GM18951 (cell line): ENCODE measurements around the gene SCN2A.
"Not testable (repeated sequence)": the region's sequence is repeated elsewhere in the genome, so short reads cannot be mapped to it uniquely, and the experiment has no call there.

ENCODE experiments used
- POLR2A ChIP-seq: IDR thresholded peaks from 4 replicates; pipeline ENCODE4 v1.6.1; 2011; ENCODE audit warnings: mild to moderate bottlenecking; ENCODE audit not compliant: insufficient read length, insufficient read depth; ENCODE audit errors: extremely low read depth
- in situ Hi-C: fragments of 300-500 bp; cut with MboI; formaldehyde crosslinking; loops from one replicate; pipeline ENCODE4 v1.12.0; 2022; ENCODE audit warnings: low sequenced_read_pairs, mixed read lengths, inconsistent platforms; ENCODE audit not compliant: unreplicated experiment

The SCN2A gene

GRCh38 chr2:165311949-165312348, 72.7 kb downstream of the SCN2A start:
- TF ChIP-seq POLR2A: no peak
- in situ Hi-C loops: no loop called here

- TF ChIP-seq POLR2A: no peak
- in situ Hi-C loops: no loop called here
These were observed 73.8 kb downstream of the SCN2A start for GRCh38 chr2:165312999-165313398.

DNA sequence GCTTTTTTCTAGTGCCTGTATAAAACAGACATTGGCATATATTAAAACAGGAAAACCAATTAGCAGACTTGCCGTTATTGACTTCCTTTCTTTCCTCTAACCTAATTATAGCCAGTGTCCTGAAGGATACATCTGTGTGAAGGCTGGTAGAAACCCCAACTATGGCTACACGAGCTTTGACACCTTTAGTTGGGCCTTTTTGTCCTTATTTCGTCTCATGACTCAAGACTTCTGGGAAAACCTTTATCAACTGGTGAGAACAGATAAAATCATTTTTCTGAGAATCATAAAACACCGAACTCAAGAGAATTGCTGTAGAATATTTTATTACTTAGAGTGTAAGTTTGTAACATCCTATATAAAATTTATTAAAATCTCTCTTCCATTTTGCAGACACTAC, 74.3 kb downstream of the SCN2A start:
- TF ChIP-seq POLR2A: no peak
- in situ Hi-C loops: no loop called here

- in situ Hi-C loops: no loop called here
- TF ChIP-seq POLR2A: no peak
These were observed 89.1 kb downstream of the SCN2A start for GRCh38 chr2:165328272-165328671.

GRCh38 chr2:165344276-165344675, 105.1 kb downstream of the SCN2A start:
- in situ Hi-C loops: not testable (repeated sequence)

- TF ChIP-seq POLR2A: no peak
- in situ Hi-C loops: no loop called here
These were observed 109.2 kb downstream of the SCN2A start for GRCh38 chr2:165348441-165348840.

GRCh38 chr2:165349181-165349580, 110.0 kb downstream of the SCN2A start:
- TF ChIP-seq POLR2A: no peak

DNA sequence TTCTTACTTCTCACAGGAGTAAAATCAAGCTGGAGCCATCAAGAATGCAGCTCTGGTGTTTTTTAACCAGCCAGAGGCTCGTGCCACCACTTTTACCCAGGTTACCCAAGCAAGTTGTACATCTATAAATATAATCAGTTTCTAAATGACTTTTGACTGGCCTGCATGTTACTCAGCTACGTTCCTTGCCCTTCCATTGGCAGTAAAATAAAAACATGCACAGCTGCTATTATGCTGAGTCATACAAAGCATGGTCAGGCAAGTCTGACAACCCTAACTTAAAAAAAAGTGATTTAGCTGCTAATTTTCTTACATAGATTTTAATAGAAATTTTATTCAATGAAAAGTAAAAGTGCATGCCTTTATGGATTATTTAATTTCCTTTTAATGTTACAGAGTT, 118.5 kb downstream of the SCN2A start:
- in situ Hi-C loops: no loop called here
- no peak for TF ChIP-seq POLR2A

More at GRCh38 chr2:165349181-165349580, 110.0 kb downstream of the SCN2A start:
- in situ Hi-C loops: no loop called here

DNA sequence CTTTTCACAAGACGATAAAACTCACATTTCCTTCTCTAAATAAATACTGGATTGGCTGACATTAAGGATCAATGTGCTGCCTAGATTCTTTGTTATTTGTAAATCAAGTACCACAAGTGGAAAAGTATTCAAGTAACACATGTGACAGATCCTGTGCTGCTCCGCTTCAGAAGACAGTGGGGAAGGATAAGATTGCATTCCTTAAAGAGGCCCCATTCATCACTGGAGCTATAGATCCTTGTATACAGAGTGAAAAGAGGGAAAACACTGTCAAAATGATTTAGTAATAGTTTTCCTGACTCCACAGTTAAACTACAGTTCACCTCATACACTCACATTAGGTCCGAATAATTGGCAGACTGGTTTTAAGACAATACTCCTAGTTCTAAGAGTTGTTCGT, 122.3 kb downstream of the SCN2A start:
- in situ Hi-C loops: no loop called here
- TF ChIP-seq POLR2A: no peak

DNA sequence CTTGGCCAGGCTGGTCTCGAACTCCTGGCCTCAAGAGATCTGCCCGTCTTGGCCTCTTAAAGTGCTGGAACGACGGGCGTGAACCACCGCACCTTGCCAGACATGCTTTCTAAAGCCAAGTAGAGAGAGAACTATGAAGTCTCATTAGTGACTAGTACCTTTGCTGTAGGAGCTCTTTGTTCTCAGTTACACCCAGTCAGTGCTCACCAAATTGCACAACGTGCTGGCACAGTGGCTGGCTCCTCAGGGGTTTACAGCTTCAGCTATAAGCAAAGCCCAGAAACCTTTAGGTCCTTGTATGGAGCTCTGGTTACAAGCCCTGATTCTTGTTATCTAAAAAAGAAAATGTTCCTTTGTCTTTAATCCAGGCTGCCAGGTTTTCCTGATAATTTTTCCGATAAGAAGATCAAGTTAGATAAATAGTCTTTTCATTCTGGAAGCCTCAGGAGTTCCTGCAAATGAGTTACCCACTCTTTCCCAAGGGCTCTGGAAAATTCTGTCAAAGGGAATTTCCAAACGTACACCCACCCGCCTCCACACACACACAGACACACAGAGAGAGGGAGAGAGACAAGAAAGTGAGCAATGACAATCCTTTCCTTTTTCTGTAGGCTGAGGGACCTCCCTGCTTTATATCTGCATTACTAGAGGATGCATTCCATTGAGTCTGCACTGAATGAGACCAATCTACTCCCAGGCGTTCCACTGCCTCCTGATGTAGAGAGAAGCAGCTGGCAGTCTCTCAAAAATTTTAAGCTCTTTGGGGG, 130.1 kb downstream of the SCN2A start:
- TF ChIP-seq POLR2A: no peak
- in situ Hi-C loops: no loop called here

DNA sequence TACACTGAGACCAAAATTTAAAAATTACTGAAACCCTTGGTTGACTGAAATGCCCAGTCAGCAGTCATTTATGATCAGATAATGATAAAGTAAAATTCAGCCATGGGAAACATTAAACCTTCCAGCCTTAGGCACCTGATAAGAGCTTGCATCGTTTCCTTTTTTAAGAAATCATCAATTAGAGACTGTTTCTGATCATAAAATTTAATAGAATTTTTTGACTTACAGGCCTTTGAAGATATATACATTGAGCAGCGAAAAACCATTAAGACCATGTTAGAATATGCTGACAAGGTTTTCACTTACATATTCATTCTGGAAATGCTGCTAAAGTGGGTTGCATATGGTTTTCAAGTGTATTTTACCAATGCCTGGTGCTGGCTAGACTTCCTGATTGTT, 130.7 kb downstream of the SCN2A start:
- in situ Hi-C loops: no loop called here
- no peak for TF ChIP-seq POLR2A

- no peak for TF ChIP-seq POLR2A
- in situ Hi-C loops: no loop called here
These were observed 132.1 kb downstream of the SCN2A start for GRCh38 chr2:165371356-165371755.

GRCh38 chr2:165373278-165374010, 134.2 kb downstream of the SCN2A start:
- TF ChIP-seq POLR2A: no peak
- in situ Hi-C loops: no loop called here

DNA sequence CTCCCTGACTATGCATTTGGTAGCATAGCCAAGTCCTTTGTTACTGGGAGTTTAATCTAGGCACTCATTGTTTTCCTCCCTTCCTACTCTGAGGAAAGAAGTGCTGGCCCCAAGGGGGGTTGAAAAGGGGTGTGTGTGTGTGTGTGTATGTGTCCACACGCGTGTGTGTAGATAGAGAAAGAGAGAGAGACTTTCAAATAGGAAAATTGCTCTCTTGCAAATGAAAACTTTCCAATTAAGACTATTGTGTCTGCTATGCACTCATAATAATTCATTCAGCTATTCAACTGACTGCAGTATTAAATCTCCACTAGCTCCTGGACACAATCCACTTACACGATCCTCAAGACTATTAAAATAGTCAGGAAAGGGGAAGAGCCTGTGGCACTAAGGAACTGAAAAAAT, 137.4 kb downstream of the SCN2A start:
- no peak for TF ChIP-seq POLR2A
- in situ Hi-C loops: no loop called here

- in situ Hi-C loops: no loop called here
- no peak for TF ChIP-seq POLR2A
These were observed 143.1 kb downstream of the SCN2A start for GRCh38 chr2:165382362-165382761.

- in situ Hi-C loops: no loop called here
- TF ChIP-seq POLR2A: no peak
These were observed 151.7 kb downstream of the SCN2A start for GRCh38 chr2:165390875-165391274.
